T1000 (cell line): Measurements from ENCODE around the gene GALNT17.
"Not testable (repeated sequence)": the region's sequence is repeated elsewhere in the genome, so short reads cannot be mapped to it uniquely, and the experiment has no call there.

ENCODE experiments used
- DNase-seq: peaks from one replicate; lab custom pipeline; 2025; ENCODE audit warnings: mixed read lengths; lab: John Stamatoyannopoulos, UW

Gene GALNT17

GRCh38 chr7:71165708-71166107 is 33.8 kb downstream of the GALNT17 start:
- DNase-seq: no peak

- DNase-seq: no peak
These were observed 39.5 kb downstream of the GALNT17 start for GRCh38 chr7:71171476-71171875.

GRCh38 chr7:71173955-71174354 is 42.0 kb downstream of the GALNT17 start:
- no peak for DNase-seq

GRCh38 chr7:71182438-71182935 is 50.5 kb downstream of the GALNT17 start:
- DNase-seq: no peak

- DNase-seq: no peak
These were observed 52.2 kb downstream of the GALNT17 start for GRCh38 chr7:71184136-71184535.

- no peak for DNase-seq
These were observed 52.7 kb downstream of the GALNT17 start for GRCh38 chr7:71184609-71185008.

- no peak for DNase-seq
These were observed 54.7 kb downstream of the GALNT17 start for GRCh38 chr7:71186535-71187057.

GRCh38 chr7:71191771-71192170 is 59.8 kb downstream of the GALNT17 start:
- no peak for DNase-seq

- DNase-seq: no peak
These were observed 61.3 kb downstream of the GALNT17 start for GRCh38 chr7:71193099-71193810.

- DNase-seq: no peak
These were observed 66.4 kb downstream of the GALNT17 start for GRCh38 chr7:71198391-71198790.

- DNase-seq: no peak
These were observed 66.9 kb downstream of the GALNT17 start for GRCh38 chr7:71198887-71199286.

- no peak for DNase-seq
These were observed 74.2 kb downstream of the GALNT17 start for GRCh38 chr7:71206184-71206583.

GRCh38 chr7:71208881-71209280 is 76.9 kb downstream of the GALNT17 start:
- DNase-seq: no peak

- not testable (repeated sequence) for DNase-seq
These were observed 77.5 kb downstream of the GALNT17 start for GRCh38 chr7:71209484-71209883.

GRCh38 chr7:71210220-71210619 is 78.3 kb downstream of the GALNT17 start:
- DNase-seq: no peak

GRCh38 chr7:71212433-71212832 is 80.5 kb downstream of the GALNT17 start:
- not testable (repeated sequence) for DNase-seq

GRCh38 chr7:71216211-71216610 is 84.3 kb downstream of the GALNT17 start:
- no peak for DNase-seq

- no peak for DNase-seq
These were observed 88.3 kb downstream of the GALNT17 start for GRCh38 chr7:71220210-71220695.

GRCh38 chr7:71221049-71221448 is 89.1 kb downstream of the GALNT17 start:
- DNase-seq: no peak

- DNase-seq: no peak
These were observed 89.6 kb downstream of the GALNT17 start for GRCh38 chr7:71221549-71221948.

- DNase-seq: no peak
These were observed 95.2 kb downstream of the GALNT17 start for GRCh38 chr7:71227126-71227525.

- no peak for DNase-seq
These were observed 97.2 kb downstream of the GALNT17 start for GRCh38 chr7:71229148-71229547.

- DNase-seq: no peak
These were observed 97.8 kb downstream of the GALNT17 start for GRCh38 chr7:71229699-71230098.

- no peak for DNase-seq
These were observed 103.3 kb downstream of the GALNT17 start for GRCh38 chr7:71235253-71235652.
